ENCODE data around the gene SCFD2.
A peak's percentile ranks its signal among the peaks of the same experiment; 100 is the strongest.

The SCFD2 gene

GRCh38 chr4:52861879-52862616, 503.8 kb downstream of the SCFD2 start, which contains the start of gene RASL11B:
Gene RASL11B, plus strand, starts transcription at chr4:52862317. Its CDS starts 191 bp downstream, at chr4:52862508.
- Histone ChIP-seq H3K36me3 (ENCODE audit: control insufficient read depth in 1 of 2, insufficient read depth in 2 of 2, low read length in 2 of 2) (no peaks in the 10 kb centered on the region), H3K9me3 (ENCODE audit: control insufficient read depth in 1 of 2, low read length in 2 of 2) (peaks cover 0 to 6% of the 10 kb centered on the region in 2 donors), H3K4me3 (ENCODE audit: low read depth in 1 of 2, low read length in 2 of 2) (peak within 1 kb of the TSS; percentile 71 to 75), H3K4me1 (ENCODE audit: control insufficient read depth in 1 of 2, insufficient read depth in 2 of 2, low read length in 2 of 2) (peaks cover 5 to 9% of the 10 kb centered on the region in 2 donors), H3K27ac (ENCODE audit: low read depth, low read length) (no peak within 1 kb of the TSS), H3K27me3 (ENCODE audit: control insufficient read depth in 1 of 2, insufficient read depth in 2 of 2, low read length in 2 of 2) (peaks cover 4 to 26% of the 10 kb centered on the region in 2 donors), H3K9ac (ENCODE audit: low read depth in 1 of 2, low read length in 2 of 2) (peak within 1 kb of the TSS; percentile 5 to 58)

- H3K27me3 ChIP-seq (ENCODE audit: control insufficient read depth in 1 of 2, insufficient read depth in 2 of 2, low read length in 2 of 2) = peaks cover 4 to 26% of the 10 kb centered on the region in 2 donors
- no peak overlapping the region for H3K27ac ChIP-seq (ENCODE audit: low read depth, low read length)
- H3K9me3 ChIP-seq (ENCODE audit: control insufficient read depth in 1 of 2, low read length in 2 of 2) = peaks cover 0 to 6% of the 10 kb centered on the region in 2 donors
- H3K9ac ChIP-seq (ENCODE audit: low read depth in 1 of 2, low read length in 2 of 2) = peak overlapping the region in 1 of 2 donors; percentile 58
- peaks cover 5 to 9% of the 10 kb centered on the region in 2 donors for H3K4me1 ChIP-seq (ENCODE audit: control insufficient read depth in 1 of 2, insufficient read depth in 2 of 2, low read length in 2 of 2)
- H3K36me3 ChIP-seq (ENCODE audit: control insufficient read depth in 1 of 2, insufficient read depth in 2 of 2, low read length in 2 of 2) = no peaks in the 10 kb centered on the region
- peak overlapping the region; percentile 71 to 75 for H3K4me3 ChIP-seq (ENCODE audit: low read depth in 1 of 2, low read length in 2 of 2)
These were observed 504.6 kb downstream of the SCFD2 start for GRCh38 chr4:52861171-52861823.

GRCh38 chr4:52860361-52860760, 505.5 kb downstream of the SCFD2 start:
- Histone ChIP-seq H3K4me3 (ENCODE audit: low read depth in 1 of 2, low read length in 2 of 2) (no peak overlapping the region), H3K27ac (ENCODE audit: low read depth, low read length) (no peak overlapping the region), H3K9me3 (ENCODE audit: control insufficient read depth in 1 of 2, low read length in 2 of 2) (peaks cover 0 to 6% of the 10 kb centered on the region in 2 donors), H3K4me1 (ENCODE audit: control insufficient read depth in 1 of 2, insufficient read depth in 2 of 2, low read length in 2 of 2) (peaks cover 5 to 9% of the 10 kb centered on the region in 2 donors), H3K9ac (ENCODE audit: low read depth in 1 of 2, low read length in 2 of 2) (no peak overlapping the region), H3K36me3 (ENCODE audit: control insufficient read depth in 1 of 2, insufficient read depth in 2 of 2, low read length in 2 of 2) (no peaks in the 10 kb centered on the region), H3K27me3 (ENCODE audit: control insufficient read depth in 1 of 2, insufficient read depth in 2 of 2, low read length in 2 of 2) (peaks cover 4 to 26% of the 10 kb centered on the region in 2 donors)

- peaks cover 0 to 18% of the 10 kb centered on the region in 2 donors for H3K27me3 ChIP-seq (ENCODE audit: control insufficient read depth in 1 of 2, insufficient read depth in 2 of 2, low read length in 2 of 2)
- H3K9me3 ChIP-seq (ENCODE audit: control insufficient read depth in 1 of 2, low read length in 2 of 2) = peaks cover 0 to 6% of the 10 kb centered on the region in 2 donors
- H3K9ac ChIP-seq (ENCODE audit: low read depth in 1 of 2, low read length in 2 of 2) = no peak overlapping the region
- H3K27ac ChIP-seq (ENCODE audit: low read depth, low read length) = no peak overlapping the region
- H3K4me3 ChIP-seq (ENCODE audit: low read depth in 1 of 2, low read length in 2 of 2) = no peak overlapping the region
- H3K36me3 ChIP-seq (ENCODE audit: control insufficient read depth in 1 of 2, insufficient read depth in 2 of 2, low read length in 2 of 2) = no peaks in the 10 kb centered on the region
- peaks cover 5 to 6% of the 10 kb centered on the region in 2 donors for H3K4me1 ChIP-seq (ENCODE audit: control insufficient read depth in 1 of 2, insufficient read depth in 2 of 2, low read length in 2 of 2)
These were observed 509.1 kb downstream of the SCFD2 start for GRCh38 chr4:52856801-52857200.

- Histone ChIP-seq H3K27me3 (ENCODE audit: control insufficient read depth in 1 of 2, insufficient read depth in 2 of 2, low read length in 2 of 2) (no peaks in the 10 kb centered on the region), H3K4me3 (ENCODE audit: low read depth in 1 of 2, low read length in 2 of 2) (no peak overlapping the region), H3K4me1 (ENCODE audit: control insufficient read depth in 1 of 2, insufficient read depth in 2 of 2, low read length in 2 of 2) (peaks cover 4% of the 10 kb centered on the region in 2 donors), H3K9me3 (ENCODE audit: control insufficient read depth in 1 of 2, low read length in 2 of 2) (peaks cover 0 to 5% of the 10 kb centered on the region in 2 donors), H3K9ac (ENCODE audit: low read depth in 1 of 2, low read length in 2 of 2) (no peak overlapping the region), H3K36me3 (ENCODE audit: control insufficient read depth in 1 of 2, insufficient read depth in 2 of 2, low read length in 2 of 2) (no peaks in the 10 kb centered on the region), H3K27ac (ENCODE audit: low read depth, low read length) (no peak overlapping the region)
These were observed 512.5 kb downstream of the SCFD2 start for GRCh38 chr4:52853351-52853750.

- H3K27ac ChIP-seq (ENCODE audit: low read depth, low read length) = no peak overlapping the region
- no peaks in the 10 kb centered on the region for H3K27me3 ChIP-seq (ENCODE audit: control insufficient read depth in 1 of 2, insufficient read depth in 2 of 2, low read length in 2 of 2)
- H3K4me3 ChIP-seq (ENCODE audit: low read depth in 1 of 2, low read length in 2 of 2) = no peak overlapping the region
- H3K4me1 ChIP-seq (ENCODE audit: control insufficient read depth in 1 of 2, insufficient read depth in 2 of 2, low read length in 2 of 2) = peaks cover 4 to 10% of the 10 kb centered on the region in 2 donors
- no peaks in the 10 kb centered on the region for H3K9me3 ChIP-seq (ENCODE audit: control insufficient read depth in 1 of 2, low read length in 2 of 2)
- no peak overlapping the region for H3K9ac ChIP-seq (ENCODE audit: low read depth in 1 of 2, low read length in 2 of 2)
- no peaks in the 10 kb centered on the region for H3K36me3 ChIP-seq (ENCODE audit: control insufficient read depth in 1 of 2, insufficient read depth in 2 of 2, low read length in 2 of 2)
These were observed 513.1 kb downstream of the SCFD2 start for GRCh38 chr4:52852711-52853110.

- Histone ChIP-seq H3K9me3 (ENCODE audit: control insufficient read depth in 1 of 2, low read length in 2 of 2) (no peaks in the 10 kb centered on the region), H3K9ac (ENCODE audit: low read depth in 1 of 2, low read length in 2 of 2) (no peak overlapping the region), H3K27ac (ENCODE audit: low read depth, low read length) (no peak overlapping the region), H3K27me3 (ENCODE audit: control insufficient read depth in 1 of 2, insufficient read depth in 2 of 2, low read length in 2 of 2) (no peaks in the 10 kb centered on the region), H3K36me3 (ENCODE audit: control insufficient read depth in 1 of 2, insufficient read depth in 2 of 2, low read length in 2 of 2) (no peaks in the 10 kb centered on the region), H3K4me3 (ENCODE audit: low read depth in 1 of 2, low read length in 2 of 2) (no peak overlapping the region), H3K4me1 (ENCODE audit: control insufficient read depth in 1 of 2, insufficient read depth in 2 of 2, low read length in 2 of 2) (peaks cover 4 to 12% of the 10 kb centered on the region in 2 donors)
These were observed 513.8 kb downstream of the SCFD2 start for GRCh38 chr4:52852041-52852440.

- Histone ChIP-seq H3K9me3 (ENCODE audit: control insufficient read depth in 1 of 2, low read length in 2 of 2) (no peaks in the 10 kb centered on the region), H3K27ac (ENCODE audit: low read depth, low read length) (no peak overlapping the region), H3K4me3 (ENCODE audit: low read depth in 1 of 2, low read length in 2 of 2) (no peak overlapping the region), H3K9ac (ENCODE audit: low read depth in 1 of 2, low read length in 2 of 2) (no peak overlapping the region), H3K27me3 (ENCODE audit: control insufficient read depth in 1 of 2, insufficient read depth in 2 of 2, low read length in 2 of 2) (no peaks in the 10 kb centered on the region), H3K36me3 (ENCODE audit: control insufficient read depth in 1 of 2, insufficient read depth in 2 of 2, low read length in 2 of 2) (no peaks in the 10 kb centered on the region), H3K4me1 (ENCODE audit: control insufficient read depth in 1 of 2, insufficient read depth in 2 of 2, low read length in 2 of 2) (peaks cover 4 to 12% of the 10 kb centered on the region in 2 donors)
These were observed 515.3 kb downstream of the SCFD2 start for GRCh38 chr4:52850406-52851124.

- Histone ChIP-seq H3K4me1 (ENCODE audit: control insufficient read depth in 1 of 2, insufficient read depth in 2 of 2, low read length in 2 of 2) (peaks cover 4 to 12% of the 10 kb centered on the region in 2 donors), H3K4me3 (ENCODE audit: low read depth in 1 of 2, low read length in 2 of 2) (no peak overlapping the region), H3K36me3 (ENCODE audit: control insufficient read depth in 1 of 2, insufficient read depth in 2 of 2, low read length in 2 of 2) (no peaks in the 10 kb centered on the region), H3K27ac (ENCODE audit: low read depth, low read length) (no peak overlapping the region), H3K27me3 (ENCODE audit: control insufficient read depth in 1 of 2, insufficient read depth in 2 of 2, low read length in 2 of 2) (no peaks in the 10 kb centered on the region), H3K9me3 (ENCODE audit: control insufficient read depth in 1 of 2, low read length in 2 of 2) (no peaks in the 10 kb centered on the region), H3K9ac (ENCODE audit: low read depth in 1 of 2, low read length in 2 of 2) (no peak overlapping the region)
These were observed 517.6 kb downstream of the SCFD2 start for GRCh38 chr4:52848254-52848653.

- no peak overlapping the region for H3K9ac ChIP-seq (ENCODE audit: low read depth in 1 of 2, low read length in 2 of 2)
- no peaks in the 10 kb centered on the region for H3K27me3 ChIP-seq (ENCODE audit: control insufficient read depth in 1 of 2, insufficient read depth in 2 of 2, low read length in 2 of 2)
These were observed 519.4 kb downstream of the SCFD2 start for GRCh38 chr4:52846502-52846901.

More at GRCh38 chr4:52846502-52846901, 519.4 kb downstream of the SCFD2 start:
- Histone ChIP-seq H3K27ac (ENCODE audit: low read depth, low read length) (no peak overlapping the region), H3K36me3 (ENCODE audit: control insufficient read depth in 1 of 2, insufficient read depth in 2 of 2, low read length in 2 of 2) (no peaks in the 10 kb centered on the region), H3K9me3 (ENCODE audit: control insufficient read depth in 1 of 2, low read length in 2 of 2) (no peaks in the 10 kb centered on the region), H3K4me3 (ENCODE audit: low read depth in 1 of 2, low read length in 2 of 2) (no peak overlapping the region), H3K4me1 (ENCODE audit: control insufficient read depth in 1 of 2, insufficient read depth in 2 of 2, low read length in 2 of 2) (peaks cover 8 to 20% of the 10 kb centered on the region in 2 donors)

Data from duodenal mucosa (tissue), 2 donors.